Astrocyte (in vitro differentiated cells and primary cell): ENCODE results near the gene FITM2.

Source experiments
- EZH2 ChIP-seq: IDR thresholded peaks from 2 replicates; pipeline ENCODE4 v1.6.1; 2012; ENCODE audit warnings: mild to moderate bottlenecking, low read length, inconsistent platforms; ENCODE audit not compliant: insufficient read depth
- TF ChIP-seq, protein P1 (sequence below): IDR thresholded peaks from 2 replicates; pipeline ENCODE4 v1.5.1; 2011; ENCODE audit warnings: low read depth, mild to moderate bottlenecking, inconsistent platforms, low read length, moderate library complexity; ENCODE audit not compliant: insufficient read depth

DNA sequence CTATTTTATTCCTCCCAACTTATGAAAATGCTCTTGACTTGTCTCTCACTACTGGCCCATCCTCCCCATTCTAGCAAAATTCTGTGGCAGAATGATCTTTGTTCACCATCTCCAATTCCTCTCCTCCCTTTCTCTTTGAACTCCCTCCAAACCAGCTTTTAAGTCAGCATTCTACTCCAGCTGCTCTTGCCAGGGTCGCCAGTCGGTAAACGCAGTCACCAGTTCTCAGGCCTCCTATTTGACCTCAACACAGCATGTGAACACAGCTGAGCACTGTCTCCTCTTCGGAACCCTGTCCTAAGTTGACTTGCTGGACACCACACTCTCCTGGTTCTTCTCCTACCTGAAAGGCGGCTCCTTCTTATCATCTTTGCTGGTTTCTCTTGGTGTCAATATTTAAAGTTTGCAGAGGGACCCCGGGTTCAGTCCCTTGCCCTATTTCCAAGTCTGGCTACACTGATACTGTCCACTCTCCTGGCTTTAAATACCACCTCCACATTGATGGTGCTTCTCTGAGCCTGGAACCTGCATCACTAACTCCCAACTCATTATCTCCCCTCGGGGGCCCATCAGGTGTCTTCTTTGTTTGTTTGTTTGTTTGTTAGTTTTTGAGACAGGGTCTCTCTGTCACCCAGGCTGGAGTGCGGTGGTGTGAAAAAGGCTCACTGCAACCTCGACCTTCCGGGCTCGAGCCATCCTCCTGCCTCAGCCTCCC lies 36.5 kb downstream of the FITM2 start:
- TF ChIP-seq, protein P1, sequence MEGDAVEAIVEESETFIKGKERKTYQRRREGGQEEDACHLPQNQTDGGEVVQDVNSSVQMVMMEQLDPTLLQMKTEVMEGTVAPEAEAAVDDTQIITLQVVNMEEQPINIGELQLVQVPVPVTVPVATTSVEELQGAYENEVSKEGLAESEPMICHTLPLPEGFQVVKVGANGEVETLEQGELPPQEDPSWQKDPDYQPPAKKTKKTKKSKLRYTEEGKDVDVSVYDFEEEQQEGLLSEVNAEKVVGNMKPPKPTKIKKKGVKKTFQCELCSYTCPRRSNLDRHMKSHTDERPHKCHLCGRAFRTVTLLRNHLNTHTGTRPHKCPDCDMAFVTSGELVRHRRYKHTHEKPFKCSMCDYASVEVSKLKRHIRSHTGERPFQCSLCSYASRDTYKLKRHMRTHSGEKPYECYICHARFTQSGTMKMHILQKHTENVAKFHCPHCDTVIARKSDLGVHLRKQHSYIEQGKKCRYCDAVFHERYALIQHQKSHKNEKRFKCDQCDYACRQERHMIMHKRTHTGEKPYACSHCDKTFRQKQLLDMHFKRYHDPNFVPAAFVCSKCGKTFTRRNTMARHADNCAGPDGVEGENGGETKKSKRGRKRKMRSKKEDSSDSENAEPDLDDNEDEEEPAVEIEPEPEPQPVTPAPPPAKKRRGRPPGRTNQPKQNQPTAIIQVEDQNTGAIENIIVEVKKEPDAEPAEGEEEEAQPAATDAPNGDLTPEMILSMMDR: no peak
- TF ChIP-seq EZH2: no peak
